ENCODE results near the gene RPS8. TPM values are rescaled to one million over a fixed set of nuclear protein-coding genes. Genes with fewer than 3 reads are reported as not detected.

Gene RPS8
- total RNA-seq, 1 donor from 2014 or later: 581 TPM

Other genes with a start within 250 kb of the RPS8 start
- gene TMEM53, start 101.1 kb upstream of the RPS8 start, total RNA-seq: 9.8 TPM
- gene ARMH1, start 100.8 kb upstream of the RPS8 start, total RNA-seq: 0.70 TPM
- gene RNU5D-1, start 44.4 kb upstream of the RPS8 start, total RNA-seq: not detected
- gene KIF2C, start 35.7 kb upstream of the RPS8 start, total RNA-seq: 1.3 TPM
- 0.11 TPM for gene BEST4, start 12.6 kb downstream of the RPS8 start, total RNA-seq
- gene PLK3, start 24.8 kb downstream of the RPS8 start, total RNA-seq: 8.4 TPM
- gene DYNLT4, start 31.8 kb downstream of the RPS8 start, total RNA-seq: not detected
- gene BTBD19, start 33.0 kb downstream of the RPS8 start, total RNA-seq: 4.4 TPM
- gene PTCH2, start 67.7 kb downstream of the RPS8 start, total RNA-seq: 0.35 TPM
- gene EIF2B3, start 211.1 kb downstream of the RPS8 start, total RNA-seq: 26.5 TPM
- 18.4 TPM for gene HECTD3, start 235.8 kb downstream of the RPS8 start, total RNA-seq
- gene UROD, start 236.7 kb downstream of the RPS8 start, total RNA-seq: 70.3 TPM

Data from cardiac septum (tissue), 1 donor.